GF-D8 (cell line): Measurements from ENCODE around the gene SWI5.
"Not testable (repeated sequence)": the region's sequence is repeated elsewhere in the genome, so short reads cannot be mapped to it uniquely, and the experiment has no call there.

ENCODE experiments used
- DNase-seq: peaks from one replicate; lab custom pipeline; 2025; lab: John Stamatoyannopoulos, UW

Gene SWI5

GRCh38 chr9:128276008-128276573, at the start of gene SWI5:
Gene SWI5 (plus strand): TSS chr9:128276276.
- DNase-seq = peak; percentile 96

GRCh38 chr9:128226412-128226801, 49.7 kb upstream of the SWI5 start:
- DNase-seq = no peak

GRCh38 chr9:128230897-128231296, 45.2 kb upstream of the SWI5 start:
- DNase-seq = not testable (repeated sequence)

GRCh38 chr9:128231638-128232527, 44.2 kb upstream of the SWI5 start:
- DNase-seq = no peak

GRCh38 chr9:128232528-128233428, 43.3 kb upstream of the SWI5 start:
- no peak for DNase-seq

- no peak for DNase-seq
These were observed 42.2 kb upstream of the SWI5 start for GRCh38 chr9:128233817-128234406.

- DNase-seq = no peak
These were observed 34.0 kb upstream of the SWI5 start for GRCh38 chr9:128242124-128242523.

GRCh38 chr9:128242828-128243214, 33.3 kb upstream of the SWI5 start:
- no peak for DNase-seq

GRCh38 chr9:128243215-128244018, 32.7 kb upstream of the SWI5 start:
- DNase-seq = no peak

- no peak for DNase-seq
These were observed 31.8 kb upstream of the SWI5 start for GRCh38 chr9:128244091-128244836.

GRCh38 chr9:128244837-128245231, 31.2 kb upstream of the SWI5 start:
- DNase-seq = peak; percentile 86

GRCh38 chr9:128245421-128246151, 30.5 kb upstream of the SWI5 start:
- peak; percentile 80 for DNase-seq

GRCh38 chr9:128246471-128246870, 29.6 kb upstream of the SWI5 start:
- DNase-seq = no peak

- DNase-seq = no peak
These were observed 28.8 kb upstream of the SWI5 start for GRCh38 chr9:128247226-128247803.

GRCh38 chr9:128249558-128249907, 26.5 kb upstream of the SWI5 start:
- no peak for DNase-seq

GRCh38 chr9:128249908-128250838, 25.9 kb upstream of the SWI5 start:
- no peak for DNase-seq

GRCh38 chr9:128250839-128251731, 25.0 kb upstream of the SWI5 start:
- DNase-seq = no peak
